A549 treated with AZD2906 at 1 μM for 4 hours (cell line): ENCODE measurements around the gene OR6N2. TPM values are rescaled to one million over a fixed set of nuclear protein-coding genes. Genes with fewer than 3 reads are reported as not detected.

ENCODE experiments used
- total RNA-seq: library from RNA; stranded (reverse); fragments of 200-300 nt; extraction: Qiagen RNA extraction; gene quantifications from 5 replicates; pipeline ENCODE4 v1.2.3, GENCODE V29; 2022

Gene OR6N2, protein sequence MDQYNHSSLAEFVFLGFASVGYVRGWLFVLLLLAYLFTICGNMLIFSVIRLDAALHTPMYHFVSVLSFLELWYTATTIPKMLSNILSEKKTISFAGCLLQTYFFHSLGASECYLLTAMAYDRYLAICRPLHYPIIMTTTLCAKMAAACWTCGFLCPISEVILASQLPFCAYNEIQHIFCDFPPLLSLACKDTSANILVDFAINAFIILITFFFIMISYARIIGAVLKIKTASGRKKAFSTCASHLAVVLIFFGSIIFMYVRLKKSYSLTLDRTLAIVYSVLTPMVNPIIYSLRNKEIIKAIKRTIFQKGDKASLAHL
- total RNA-seq = not detected in 5 replicates

GRCh38 chr1:158781104-158781503, at the start of gene OR6N2:
TSS of gene OR6N2 (minus strand) at chr1:158781204. CDS start at chr1:158777635, 3,569 bp downstream.

GRCh38 chr1:158771950-158772866, 8.8 kb downstream of the OR6N2 start, which contains the start of gene OR6N1:
TSS of gene OR6N1 (minus strand) at chr1:158772195. CDS start at chr1:158766682, 5,513 bp downstream.

GRCh38 chr1:158754420-158754819, 26.6 kb downstream of the OR6N2 start, which contains the start of gene OR6K6:
TSS of gene OR6K6 (plus strand) at chr1:158754720. CDS start at chr1:158754888, 168 bp downstream.

Other genes starting within 250 kb of the OR6N2 start
- not detected in 5 replicates for gene OR6Y1, start 226.8 kb downstream of the OR6N2 start, total RNA-seq
- not detected in 5 replicates for gene OR6P1, start 210.6 kb downstream of the OR6N2 start, total RNA-seq
- not detected in 5 replicates for gene OR10X1, start 201.3 kb downstream of the OR6N2 start, total RNA-seq
- not detected in 5 replicates for gene OR10Z1, start 175.9 kb downstream of the OR6N2 start, total RNA-seq
- gene SPTA1, start 94.5 kb downstream of the OR6N2 start, total RNA-seq = not detected in 5 replicates
- gene OR6K2, start 80.6 kb downstream of the OR6N2 start, total RNA-seq = not detected in 5 replicates
- not detected in 5 replicates for gene OR6K3, start 60.5 kb downstream of the OR6N2 start, total RNA-seq
- gene OR6K6, start 26.5 kb downstream of the OR6N2 start, total RNA-seq = not detected in 5 replicates
- gene OR6N1, start 9.0 kb downstream of the OR6N2 start, total RNA-seq = not detected in 5 replicates
- not detected in 5 replicates for gene MNDA, start 50.1 kb upstream of the OR6N2 start, total RNA-seq
- not detected in 5 replicates for gene PYHIN1, start 150.3 kb upstream of the OR6N2 start, total RNA-seq
- 2.4 to 3.7 TPM (median 3.0 TPM) in 5 replicates for gene IFI16, start 228.7 kb upstream of the OR6N2 start, total RNA-seq